Right lobe of liver (tissue), 4 donors: Measurements from ENCODE around the gene NPY.
"Not testable (repeated sequence)": the region's sequence is repeated elsewhere in the genome, so short reads cannot be mapped to it uniquely, and the experiment has no call there.

Experiments used
- POLR2A ChIP-seq: fragments of 450-650 bp; IDR thresholded peaks from one replicate; pipeline ENCODE4 v1.6.1; 2017; ENCODE audit warnings: antibody characterized with exemption, mild to moderate bottlenecking
- TF ChIP-seq, protein P1 (sequence below), 4 donors: fragments of 200-600 bp in 3 of 4; fragments of 450-650 bp in 1 of 4; IDR thresholded peaks; one replicate each; pipeline versions ENCODE4 v1.5.1 to v1.8.0; 2016 to 2022; ENCODE audit warnings: antibody characterized with exemption in 4 of 4, mild to moderate bottlenecking in 2 of 4
- donor health status: DM: no; HTN: no; CAD: no.
- donor health status: DM: no; HTN: no; CAD: no.
- donor health status: DM: no; HTN: yes; CAD: no.

DNA sequence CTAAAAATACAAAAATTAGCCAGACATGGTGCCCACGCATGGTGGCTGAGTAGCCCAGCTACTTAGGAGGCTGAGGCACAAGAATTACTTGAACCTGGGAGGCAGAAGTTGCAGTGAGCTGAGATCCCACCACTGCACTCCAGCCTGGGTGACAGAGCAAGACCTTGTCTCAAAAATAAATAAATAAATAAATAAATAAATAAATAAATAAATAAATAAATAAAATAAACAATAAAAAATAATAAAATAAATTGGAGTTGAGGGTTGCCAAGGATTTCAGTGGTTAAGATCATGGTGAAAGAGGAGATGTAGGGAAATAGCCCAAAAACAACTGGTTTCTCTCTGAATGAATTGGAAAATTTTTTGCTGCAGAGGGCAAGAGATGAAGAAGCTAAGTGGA is 25.7 kb upstream of the NPY start:
- TF ChIP-seq POLR2A, result not testable (repeated sequence)
- TF ChIP-seq, protein P1, sequence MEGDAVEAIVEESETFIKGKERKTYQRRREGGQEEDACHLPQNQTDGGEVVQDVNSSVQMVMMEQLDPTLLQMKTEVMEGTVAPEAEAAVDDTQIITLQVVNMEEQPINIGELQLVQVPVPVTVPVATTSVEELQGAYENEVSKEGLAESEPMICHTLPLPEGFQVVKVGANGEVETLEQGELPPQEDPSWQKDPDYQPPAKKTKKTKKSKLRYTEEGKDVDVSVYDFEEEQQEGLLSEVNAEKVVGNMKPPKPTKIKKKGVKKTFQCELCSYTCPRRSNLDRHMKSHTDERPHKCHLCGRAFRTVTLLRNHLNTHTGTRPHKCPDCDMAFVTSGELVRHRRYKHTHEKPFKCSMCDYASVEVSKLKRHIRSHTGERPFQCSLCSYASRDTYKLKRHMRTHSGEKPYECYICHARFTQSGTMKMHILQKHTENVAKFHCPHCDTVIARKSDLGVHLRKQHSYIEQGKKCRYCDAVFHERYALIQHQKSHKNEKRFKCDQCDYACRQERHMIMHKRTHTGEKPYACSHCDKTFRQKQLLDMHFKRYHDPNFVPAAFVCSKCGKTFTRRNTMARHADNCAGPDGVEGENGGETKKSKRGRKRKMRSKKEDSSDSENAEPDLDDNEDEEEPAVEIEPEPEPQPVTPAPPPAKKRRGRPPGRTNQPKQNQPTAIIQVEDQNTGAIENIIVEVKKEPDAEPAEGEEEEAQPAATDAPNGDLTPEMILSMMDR (IDR thresholded peaks at IDR 0.05), result not testable (repeated sequence)
